Type B pancreatic cell (in vitro differentiated cells): ENCODE data around the gene ATP9A. TPM values are rescaled to one million over a fixed set of nuclear protein-coding genes. Genes with fewer than 3 reads are reported as not detected.
A peak's percentile ranks its signal among the peaks of the same experiment; 100 is the strongest.

Source experiments
- DNase-seq: peaks from one replicate; pipeline ENCODE4 v3.0.0; 2021; ENCODE audit warnings: mixed read lengths; ENCODE audit not compliant: unreplicated experiment; ENCODE audit errors: extremely low spot score
- H3K27ac Mint-ChIP-seq: 2 replicates; pipeline ENCODE4 v1.8.0; 2021; ENCODE audit warnings: mild to moderate bottlenecking, mixed read lengths
- H3K27me3 Mint-ChIP-seq: 2 replicates; pipeline ENCODE4 v1.8.0; 2021; ENCODE audit warnings: mixed read lengths
- H3K36me3 Mint-ChIP-seq: 2 replicates; pipeline ENCODE4 v1.8.0; 2021; ENCODE audit warnings: mixed read lengths
- H3K4me1 Mint-ChIP-seq: one replicate; pipeline ENCODE4 v1.8.0; 2021; ENCODE audit warnings: mixed read lengths; ENCODE audit not compliant: unreplicated experiment
- H3K4me3 Mint-ChIP-seq: 2 replicates; pipeline ENCODE4 v1.8.0; 2021; ENCODE audit warnings: mild to moderate bottlenecking, mixed read lengths
- H3K9me3 Mint-ChIP-seq: 2 replicates; pipeline ENCODE4 v1.8.0; 2021; ENCODE audit warnings: mixed read lengths
- total RNA-seq: library from RNA; stranded (reverse); gene quantifications from 2 replicates; pipeline ENCODE4 v1.2.1, GENCODE V29; 2021; ENCODE audit warnings: low replicate concordance
- TF ChIP-seq, protein P1 (sequence below): fragments of 200-600 bp; sonication (generic); conservative IDR thresholded peaks from 2 replicates; pipeline ENCODE4 v1.5.0; 2021; ENCODE audit warnings: antibody characterized with exemption, mild to moderate bottlenecking

The ATP9A gene
- total RNA-seq, 1 donor from 2014 or later, result 55.8 TPM

DNA sequence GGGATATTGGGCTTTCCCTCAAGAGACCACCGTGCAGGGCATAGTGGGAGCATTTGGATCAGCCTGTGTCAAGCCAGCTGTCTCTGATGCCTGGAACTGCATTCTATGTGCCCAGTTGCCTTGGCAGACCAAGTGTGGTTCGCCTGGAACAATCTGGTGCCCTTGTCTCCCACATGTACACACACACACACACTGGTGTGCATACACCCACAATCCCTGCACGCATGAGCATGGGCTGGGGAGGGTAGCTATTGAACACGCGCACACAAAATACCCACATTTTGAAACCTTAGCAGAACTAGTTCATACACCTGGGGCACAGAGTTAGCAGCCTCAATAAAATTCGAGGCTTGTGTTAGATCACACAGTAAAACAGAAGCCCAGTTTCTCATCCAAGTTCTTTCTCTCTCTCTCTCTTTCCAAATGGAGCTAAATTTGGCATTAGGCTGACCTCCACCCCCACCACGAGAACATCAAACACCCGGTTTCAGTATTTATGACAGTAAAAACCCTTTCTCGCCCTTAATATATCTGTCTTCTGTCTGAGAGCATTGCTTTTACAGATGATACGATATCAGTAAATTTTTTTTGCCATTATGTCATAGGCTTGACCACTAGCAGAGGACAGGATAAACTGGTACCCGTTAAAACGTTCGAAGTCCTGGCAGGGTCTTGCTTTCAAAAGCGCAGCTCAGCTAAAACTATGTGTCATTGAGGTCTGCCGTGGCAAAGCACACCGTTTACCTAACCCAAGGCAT, 207.5 kb downstream of the ATP9A start:
- no peak for DNase-seq
- H3K9me3 Mint-ChIP-seq, result peaks cover 3% of the 10 kb centered on the region
- no peak overlapping the region for H3K27ac Mint-ChIP-seq
- H3K27me3 Mint-ChIP-seq, result peaks cover 64% of the 10 kb centered on the region
- TF ChIP-seq, protein P1, sequence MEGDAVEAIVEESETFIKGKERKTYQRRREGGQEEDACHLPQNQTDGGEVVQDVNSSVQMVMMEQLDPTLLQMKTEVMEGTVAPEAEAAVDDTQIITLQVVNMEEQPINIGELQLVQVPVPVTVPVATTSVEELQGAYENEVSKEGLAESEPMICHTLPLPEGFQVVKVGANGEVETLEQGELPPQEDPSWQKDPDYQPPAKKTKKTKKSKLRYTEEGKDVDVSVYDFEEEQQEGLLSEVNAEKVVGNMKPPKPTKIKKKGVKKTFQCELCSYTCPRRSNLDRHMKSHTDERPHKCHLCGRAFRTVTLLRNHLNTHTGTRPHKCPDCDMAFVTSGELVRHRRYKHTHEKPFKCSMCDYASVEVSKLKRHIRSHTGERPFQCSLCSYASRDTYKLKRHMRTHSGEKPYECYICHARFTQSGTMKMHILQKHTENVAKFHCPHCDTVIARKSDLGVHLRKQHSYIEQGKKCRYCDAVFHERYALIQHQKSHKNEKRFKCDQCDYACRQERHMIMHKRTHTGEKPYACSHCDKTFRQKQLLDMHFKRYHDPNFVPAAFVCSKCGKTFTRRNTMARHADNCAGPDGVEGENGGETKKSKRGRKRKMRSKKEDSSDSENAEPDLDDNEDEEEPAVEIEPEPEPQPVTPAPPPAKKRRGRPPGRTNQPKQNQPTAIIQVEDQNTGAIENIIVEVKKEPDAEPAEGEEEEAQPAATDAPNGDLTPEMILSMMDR, result no peak
- peaks cover 29% of the 10 kb centered on the region for H3K4me1 Mint-ChIP-seq
- H3K36me3 Mint-ChIP-seq, result peaks cover 2% of the 10 kb centered on the region
- peak overlapping the region; percentile 80 for H3K4me3 Mint-ChIP-seq

GRCh38 chr20:51560042-51560441, 208.1 kb downstream of the ATP9A start:
- peaks cover 61% of the 10 kb centered on the region for H3K27me3 Mint-ChIP-seq
- H3K27ac Mint-ChIP-seq, result no peak overlapping the region
- peaks cover 4% of the 10 kb centered on the region for H3K9me3 Mint-ChIP-seq
- H3K4me1 Mint-ChIP-seq, result peaks cover 29% of the 10 kb centered on the region
- H3K36me3 Mint-ChIP-seq, result peaks cover 5% of the 10 kb centered on the region
- TF ChIP-seq, protein P1, result no peak
- peak overlapping the region; percentile 80 for H3K4me3 Mint-ChIP-seq
- DNase-seq, result no peak

GRCh38 chr20:51554538-51555165, 213.5 kb downstream of the ATP9A start:
- Mint-ChIP-seq H3K9me3 (peaks cover 4% of the 10 kb centered on the region), H3K36me3 (peaks cover 5% of the 10 kb centered on the region), H3K27ac (no peak overlapping the region), H3K4me1 (no peaks in the 10 kb centered on the region), H3K4me3 (no peak overlapping the region), H3K27me3 (peaks cover 24% of the 10 kb centered on the region)
- TF ChIP-seq, protein P1, result no peak
- no peak for DNase-seq

- peaks cover 19% of the 10 kb centered on the region for H3K27me3 Mint-ChIP-seq
These were observed 214.2 kb downstream of the ATP9A start for GRCh38 chr20:51553897-51554486.

GRCh38 chr20:51551186-51551585, 217.0 kb downstream of the ATP9A start:
- no peaks in the 10 kb centered on the region for H3K4me1 Mint-ChIP-seq
- H3K27ac Mint-ChIP-seq, result no peak overlapping the region
- peaks cover 5% of the 10 kb centered on the region for H3K36me3 Mint-ChIP-seq
- TF ChIP-seq, protein P1, result no peak
- H3K9me3 Mint-ChIP-seq, result peaks cover 4% of the 10 kb centered on the region
- peaks cover 38% of the 10 kb centered on the region for H3K27me3 Mint-ChIP-seq
- no peak overlapping the region for H3K4me3 Mint-ChIP-seq
- DNase-seq, result no peak

More at GRCh38 chr20:51553897-51554486, 214.2 kb downstream of the ATP9A start:
- TF ChIP-seq, protein P1, result no peak
- Mint-ChIP-seq H3K4me3 (no peak overlapping the region), H3K27ac (no peak overlapping the region), H3K9me3 (peaks cover 4% of the 10 kb centered on the region), H3K4me1 (no peaks in the 10 kb centered on the region), H3K36me3 (peaks cover 5% of the 10 kb centered on the region)
- no peak for DNase-seq
